T-helper 2 cell treated with Interferon-gamma antibody and Interleukin-4, amounts not matched to agents 100 ng/mL and 5 ng/mL, for 36 hours (primary cell): Measurements from ENCODE around the gene ADAT1. TPM values are rescaled to one million over a fixed set of nuclear protein-coding genes. Genes with fewer than 3 reads are reported as not detected.

ENCODE experiments used
- intact Hi-C: fragments of 100-400 bp; cut with micrococcal nuclease; formaldehyde crosslinking; loops from one replicate; pipeline ENCODE4 v1.15.1; 2023
- total RNA-seq: library from RNA; stranded (reverse); gene quantifications from 2 replicates; pipeline ENCODE4 v1.2.3, GENCODE V29; 2022

ADAT1 gene
- total RNA-seq, 1 donor from 2014 or later = 47.8 TPM

DNA sequence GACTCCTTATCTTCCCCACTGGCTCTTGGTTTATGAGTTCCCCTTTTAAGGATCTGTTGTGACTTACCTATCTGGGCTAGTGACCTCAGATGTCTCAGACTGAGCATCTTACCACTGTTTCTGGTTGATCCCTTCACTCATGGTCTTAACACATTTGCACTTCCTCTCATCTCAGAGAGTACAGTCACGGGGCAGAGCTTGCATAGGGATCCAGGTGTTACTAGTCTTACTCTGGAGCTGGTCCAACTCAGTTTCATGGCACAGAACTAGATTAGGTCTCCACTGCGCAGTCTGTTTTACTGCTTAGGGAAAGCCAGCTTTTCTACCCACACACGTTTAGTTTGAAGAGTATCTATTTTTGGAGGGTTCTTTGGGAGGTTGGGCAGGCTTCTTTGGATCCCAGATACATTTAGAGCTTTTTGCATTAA lies 46.7 kb downstream of the ADAT1 start:
- intact Hi-C loops = no loop called here

DNA sequence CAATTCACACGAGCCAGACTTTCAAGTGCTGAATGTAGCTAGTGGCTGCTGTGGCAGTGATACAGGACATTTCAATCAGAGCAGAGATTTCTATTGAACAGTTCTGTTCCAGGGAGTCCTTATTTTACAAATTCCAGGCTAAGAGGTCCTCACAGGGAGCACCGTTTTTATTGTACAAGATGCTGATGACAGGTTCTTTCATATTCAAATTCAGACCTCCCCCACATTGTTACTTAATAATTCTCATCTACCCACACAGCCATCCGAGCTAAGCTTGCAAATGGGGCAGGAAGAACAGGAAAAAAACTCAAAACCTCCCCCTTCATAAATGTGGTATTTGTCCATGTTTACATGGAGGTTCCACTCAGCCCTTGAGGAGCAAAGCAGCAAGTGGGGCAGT lies 47.1 kb downstream of the ADAT1 start:
- intact Hi-C loops = no loop called here

DNA sequence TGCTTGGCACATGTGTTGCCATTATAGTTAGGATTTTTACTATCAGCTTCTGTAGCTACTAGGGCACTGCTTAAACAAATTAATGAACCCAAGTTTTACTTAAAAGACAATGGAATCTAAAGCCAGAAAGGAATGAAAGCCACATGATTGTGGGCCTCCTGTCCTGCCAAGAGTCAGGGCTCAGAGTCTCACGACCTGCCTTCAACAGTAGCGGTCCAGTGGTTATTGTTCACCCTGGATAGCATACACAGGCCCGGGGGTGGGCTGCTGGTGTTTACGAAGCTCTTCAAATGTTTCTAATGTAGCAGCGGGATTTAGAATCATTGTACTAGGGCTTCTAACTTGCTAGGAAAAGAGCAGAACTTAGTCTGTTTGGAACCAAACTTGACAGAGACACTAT lies 49.1 kb downstream of the ADAT1 start:
- intact Hi-C loops = no loop called here

DNA sequence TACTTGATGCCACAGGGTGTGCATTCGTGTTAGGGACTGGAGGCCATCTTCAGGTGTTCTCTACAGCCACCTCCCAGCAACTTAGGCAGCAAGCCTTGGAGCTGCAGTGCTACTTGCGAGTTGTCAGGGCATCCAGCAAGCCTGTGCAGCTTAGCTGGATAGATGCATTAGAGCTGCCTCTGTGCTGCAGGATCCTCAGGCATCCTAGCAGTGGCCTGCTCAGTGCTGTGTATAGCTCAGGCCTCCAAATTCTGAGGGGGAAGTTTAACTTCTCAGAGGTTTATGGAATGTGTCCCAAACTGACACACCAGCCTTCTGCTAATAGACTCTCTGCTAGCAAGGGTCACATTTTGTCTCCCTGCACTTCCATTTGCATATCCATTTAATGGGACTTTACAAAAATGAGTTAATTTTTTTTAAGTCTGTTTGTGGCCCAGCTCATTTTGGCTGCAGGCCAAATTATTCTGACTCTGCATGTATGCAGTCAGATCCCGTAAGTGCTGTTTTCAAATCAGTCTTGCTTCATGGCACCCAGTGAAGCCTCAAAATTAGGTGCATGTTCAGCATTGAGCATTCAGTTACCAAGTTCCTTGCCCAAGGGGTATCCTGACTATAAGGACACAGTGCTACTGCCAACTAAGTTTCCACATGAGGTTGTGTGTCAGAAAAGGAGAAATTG lies 50.1 kb downstream of the ADAT1 start:
- intact Hi-C loops = no loop called here

DNA sequence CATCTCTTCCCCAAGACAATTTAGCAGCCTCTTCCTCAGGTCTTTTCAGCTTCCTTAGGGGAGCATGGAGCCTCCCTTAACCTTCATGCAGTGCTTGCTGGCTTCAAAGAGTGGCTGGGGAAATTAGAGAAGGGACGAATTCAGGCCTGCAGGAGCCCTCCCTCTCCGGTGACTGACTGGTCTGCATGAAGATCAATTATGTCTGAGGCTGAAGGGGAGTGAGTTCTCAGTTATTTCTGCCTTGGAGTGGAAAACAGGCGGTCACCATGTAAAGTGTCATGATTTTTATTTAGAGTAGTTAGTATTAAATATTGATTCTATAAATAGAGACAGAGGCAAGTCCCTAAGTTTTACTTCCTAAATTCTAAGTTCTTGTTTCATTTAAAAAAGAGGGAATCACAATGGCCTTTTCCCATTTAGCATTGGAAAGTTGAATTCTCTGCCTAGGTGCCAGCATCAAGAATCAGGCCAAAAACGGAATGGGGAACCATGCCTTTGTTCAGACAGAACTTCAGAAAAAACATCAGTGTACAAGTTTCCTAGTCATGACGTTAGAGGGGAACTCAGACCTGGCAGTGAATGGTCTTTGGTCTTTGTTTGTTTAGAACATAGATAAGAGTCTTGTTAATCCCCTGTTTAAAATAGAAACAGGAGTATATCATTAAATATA lies 52.5 kb downstream of the ADAT1 start:
- intact Hi-C loops = no loop called here

DNA sequence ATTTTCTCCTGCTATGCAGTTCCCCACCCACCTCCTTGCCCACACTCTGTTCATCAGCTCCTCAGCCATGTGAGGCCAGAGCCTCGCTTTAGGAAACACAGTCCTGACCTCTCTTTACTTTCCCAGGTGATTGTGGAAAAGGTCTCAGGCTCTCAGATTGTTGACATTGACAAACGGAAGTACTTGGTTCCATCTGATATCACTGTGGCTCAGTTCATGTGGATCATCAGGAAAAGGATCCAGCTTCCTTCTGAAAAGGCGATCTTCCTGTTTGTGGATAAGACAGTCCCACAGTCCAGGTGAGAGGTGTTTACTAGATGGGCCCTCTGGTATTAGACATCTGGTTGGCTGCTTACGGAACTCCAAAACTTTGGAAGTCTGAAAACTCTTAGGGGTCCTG lies 55.2 kb downstream of the ADAT1 start:
- intact Hi-C loops = loop anchor here (2.0 to 10.0 kb wide), 5 partner anchors 27 to 963 kb away; partner anchors contain the start of genes GLG1, RFWD3 and TMEM170A

DNA sequence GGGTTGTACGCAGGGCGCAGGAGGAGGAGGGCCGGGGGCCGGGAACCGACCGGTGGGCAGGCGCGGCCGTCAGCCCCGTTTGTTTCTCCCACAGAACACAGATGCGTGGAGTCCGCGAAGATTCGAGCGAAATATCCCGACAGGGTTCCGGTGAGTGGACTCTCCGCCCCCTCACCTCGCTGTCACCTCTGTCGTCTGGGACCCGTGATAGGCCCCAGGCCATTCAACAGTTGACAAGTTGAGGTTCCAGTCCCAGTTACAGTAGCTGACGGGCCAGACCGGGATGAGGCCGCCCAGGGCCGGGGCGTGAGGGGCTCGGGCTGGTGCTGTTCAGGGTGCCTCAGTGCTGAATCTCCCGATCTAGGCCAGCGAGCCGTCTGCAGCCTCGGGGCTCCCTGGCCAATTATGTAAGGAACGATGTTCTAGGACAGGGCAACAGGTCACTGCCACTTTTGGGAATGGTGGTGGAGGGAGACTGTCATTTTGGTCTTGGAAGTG lies 56.3 kb downstream of the ADAT1 start:
- intact Hi-C loops = loop anchor here (1.0 to 10.0 kb wide), 12 partner anchors 11 to 962 kb away; partner anchors contain the start of genes ADAT1, CFDP1, GLG1 and KARS1

DNA sequence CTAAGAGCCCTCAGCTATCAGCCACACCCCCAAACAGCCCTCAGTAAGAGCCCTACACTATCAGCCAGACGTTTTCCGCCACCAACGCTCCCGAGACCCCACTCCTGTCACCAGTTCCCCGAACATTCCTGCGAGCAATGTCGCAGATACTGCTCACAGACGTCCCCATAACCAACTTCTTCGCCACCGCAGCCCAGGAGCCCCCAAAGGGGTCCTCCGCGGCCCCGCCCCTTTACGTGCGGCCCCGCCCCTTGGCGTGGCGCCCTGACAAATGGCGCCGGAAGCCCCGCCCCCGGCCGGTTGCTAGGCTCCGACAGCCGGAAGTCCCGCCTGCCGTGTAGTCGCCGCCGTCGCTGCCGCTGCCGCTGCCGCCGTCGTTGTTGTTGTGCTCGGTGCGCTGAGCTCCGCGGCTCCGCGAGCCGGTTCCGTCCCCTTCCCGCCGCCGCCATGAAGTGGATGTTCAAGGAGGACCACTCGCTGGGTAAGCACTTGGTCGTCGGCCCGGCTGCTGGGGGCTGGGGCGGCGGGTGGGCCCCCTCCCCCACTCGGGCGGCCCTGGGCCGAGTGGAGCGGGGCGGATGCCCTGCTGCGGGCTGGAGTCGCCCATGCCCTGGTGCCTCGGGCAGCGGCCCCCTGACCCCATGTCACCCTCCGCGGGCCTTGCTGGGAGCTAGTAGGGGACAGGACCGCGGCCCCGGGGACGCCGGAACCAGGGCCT lies 56.9 kb downstream of the ADAT1 start, which contains the start of gene GABARAPL2:
Gene GABARAPL2 (plus strand): TSS at position 340 of the 718 bp plus-strand sequence. CDS start 108 bp downstream, at position 448.
- intact Hi-C loops = loop anchor here (1.0 to 10.0 kb wide), 12 partner anchors 10 to 961 kb away; partner anchors contain the start of genes ADAT1, CFDP1, GLG1 and KARS1

DNA sequence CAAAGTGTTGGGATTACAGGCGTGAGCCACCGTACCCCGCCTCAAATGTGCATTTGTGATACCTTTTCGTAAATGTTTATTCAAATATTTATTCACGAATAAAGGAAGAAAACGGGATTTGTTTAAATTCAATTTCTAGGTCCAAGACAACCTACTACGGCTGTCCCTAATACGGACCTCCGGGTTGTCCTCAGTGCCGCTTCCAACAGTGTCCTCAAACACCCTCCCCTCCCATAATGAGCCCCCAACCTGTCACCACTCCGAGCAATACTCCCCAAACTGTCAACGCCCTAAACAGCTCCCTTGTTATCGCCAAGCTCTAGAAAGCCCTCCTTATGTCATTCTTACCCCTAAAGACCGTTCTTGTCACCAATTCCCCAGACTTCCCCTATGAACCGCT lies 57.4 kb downstream of the ADAT1 start:
- intact Hi-C loops = loop anchor here (1.0 to 10.0 kb wide), 13 partner anchors 9 to 1625 kb away; partner anchors contain the start of genes ADAT1, CFDP1, GLG1 and KARS1

DNA sequence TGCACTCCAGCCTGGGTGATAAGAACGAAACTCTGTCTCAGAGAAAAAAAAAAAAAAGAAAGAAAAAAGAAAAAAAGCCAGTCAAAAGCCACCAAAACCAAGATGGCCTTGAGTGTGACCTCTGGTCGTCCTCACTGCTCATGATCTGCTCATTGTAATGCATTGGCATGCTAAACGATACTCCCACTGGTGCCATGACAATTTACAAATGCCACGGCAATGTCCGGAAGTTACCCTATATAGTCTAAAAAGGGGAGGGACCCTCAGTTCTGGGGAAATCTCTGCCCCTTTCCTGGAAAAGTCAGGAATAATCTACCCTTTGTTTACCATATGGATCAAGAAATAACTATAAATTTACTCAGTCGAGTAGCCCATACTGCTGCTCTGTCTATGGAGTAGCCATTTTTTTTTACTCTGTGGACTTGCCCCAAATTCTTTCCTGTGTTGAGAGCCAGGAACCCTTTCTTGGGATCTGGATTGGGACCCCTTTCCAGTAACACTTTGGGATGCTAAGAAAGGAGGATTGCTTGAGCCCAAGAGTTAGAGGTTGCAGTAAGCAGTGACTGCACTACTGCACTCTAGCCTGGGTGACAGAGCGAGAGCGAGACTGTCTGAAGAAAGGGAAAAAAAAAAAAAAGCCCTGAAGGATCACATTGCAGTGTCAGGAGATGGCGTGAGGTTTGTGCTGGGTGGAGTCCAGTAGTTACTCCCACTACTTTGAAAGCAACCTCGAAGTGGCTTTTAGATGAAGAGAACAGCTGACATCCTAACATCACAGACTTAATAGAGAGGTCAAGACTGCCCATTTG lies 63.3 kb downstream of the ADAT1 start:
- intact Hi-C loops = loop anchor here (10.0 kb wide), 1 partner anchor 955 kb away; the partner anchor contains the start of gene GLG1

DNA sequence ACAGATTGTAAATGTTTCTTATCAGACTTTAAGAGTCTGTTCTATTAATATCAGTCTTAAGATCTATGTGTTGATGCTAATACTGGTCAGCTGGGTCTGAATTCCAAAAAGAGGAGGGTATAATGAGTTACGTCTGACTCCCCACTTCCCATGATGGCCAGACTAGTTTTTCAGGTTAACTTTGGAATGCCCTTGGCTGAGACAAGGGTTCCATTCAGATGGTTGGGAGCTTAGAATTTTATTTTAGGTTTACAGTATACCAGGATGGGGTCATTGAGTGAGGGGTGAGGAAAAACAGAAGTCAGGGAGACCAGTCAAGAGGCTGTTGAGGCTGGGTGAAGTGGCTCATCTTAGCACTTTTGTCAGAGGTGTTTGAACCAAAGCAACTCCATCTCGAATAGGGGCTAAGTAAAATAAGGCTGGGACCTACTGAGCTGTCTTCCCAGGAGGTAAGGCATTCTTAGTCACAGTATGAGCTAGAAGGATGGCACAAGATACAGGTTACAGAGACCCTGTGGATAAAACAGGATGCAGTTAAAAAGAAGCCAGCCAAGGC lies 64.2 kb downstream of the ADAT1 start:
- intact Hi-C loops = no loop called here

DNA sequence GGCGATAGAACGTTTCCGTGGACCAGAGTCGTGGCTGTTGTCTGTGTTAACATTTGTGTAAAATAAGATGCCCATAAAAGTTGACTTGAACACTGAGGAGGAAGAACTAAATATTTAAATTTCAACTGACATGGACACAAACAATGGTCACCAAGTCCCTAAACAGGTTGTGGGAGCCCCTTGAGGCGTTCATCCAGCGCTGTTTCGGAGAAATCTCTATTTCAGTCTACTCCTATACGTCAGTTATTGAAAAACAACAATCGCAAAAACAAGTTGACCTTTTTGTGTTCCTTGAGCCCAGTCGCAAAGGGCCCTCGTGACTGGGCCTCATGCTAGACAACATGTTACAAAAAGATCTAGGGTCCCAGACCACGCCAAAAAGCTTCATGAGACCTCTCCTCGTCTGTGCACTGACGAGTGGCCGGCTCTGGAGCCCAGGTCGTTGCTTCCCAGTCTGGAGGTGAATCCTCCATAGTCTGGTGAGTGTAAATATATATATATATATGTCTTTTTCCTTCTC lies 66.6 kb downstream of the ADAT1 start:
- intact Hi-C loops = loop anchor here (1.0 to 2.0 kb wide), 6 partner anchors 10 to 1634 kb away; partner anchors contain the start of genes ADAT1, GABARAPL2, KARS1 and MON1B

DNA sequence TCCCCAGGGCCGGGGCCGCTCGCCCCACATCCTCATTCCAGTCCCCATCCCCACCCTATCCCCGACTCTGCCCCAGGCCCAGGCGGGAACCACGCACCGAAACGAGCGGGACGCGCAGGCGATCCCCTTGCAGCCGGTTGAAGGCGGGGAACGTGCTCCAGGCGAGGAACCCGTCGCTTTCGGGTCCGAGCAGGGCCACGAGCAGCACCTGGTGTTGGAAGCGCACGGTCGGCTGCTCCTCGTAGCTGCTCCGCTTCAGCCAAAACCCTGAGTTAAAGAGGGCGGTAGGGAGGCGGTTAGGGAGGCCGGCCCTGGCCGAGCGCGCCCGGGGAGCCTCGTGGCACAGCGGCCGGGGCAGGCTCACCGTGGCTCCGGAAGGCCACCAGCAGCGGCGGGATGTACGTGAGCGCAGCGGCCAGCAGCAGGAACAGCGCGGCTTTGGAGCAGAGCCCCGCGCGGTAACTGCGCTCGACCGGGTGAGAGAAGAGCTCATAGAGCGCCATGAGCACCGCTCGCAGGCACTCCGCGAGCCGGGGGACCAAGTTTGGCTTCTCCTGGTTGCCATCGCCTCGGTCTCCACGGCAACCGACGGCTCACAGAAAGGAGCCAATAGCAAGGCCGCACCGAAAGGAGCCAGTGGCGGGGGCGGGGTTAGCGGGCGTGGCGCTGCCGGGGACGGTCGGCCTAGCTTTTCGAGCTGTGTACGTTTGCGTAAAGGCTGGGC lies 67.2 kb downstream of the ADAT1 start, which contains the start of gene TMEM231:
Gene TMEM231 (minus strand): TSS at position 546 of the 724 bp plus-strand sequence. CDS start 43 bp downstream, at position 503.
- intact Hi-C loops = loop anchor here (1.0 to 2.0 kb wide), 6 partner anchors 10 to 1635 kb away; partner anchors contain the start of genes ADAT1, GABARAPL2, KARS1 and MON1B

DNA sequence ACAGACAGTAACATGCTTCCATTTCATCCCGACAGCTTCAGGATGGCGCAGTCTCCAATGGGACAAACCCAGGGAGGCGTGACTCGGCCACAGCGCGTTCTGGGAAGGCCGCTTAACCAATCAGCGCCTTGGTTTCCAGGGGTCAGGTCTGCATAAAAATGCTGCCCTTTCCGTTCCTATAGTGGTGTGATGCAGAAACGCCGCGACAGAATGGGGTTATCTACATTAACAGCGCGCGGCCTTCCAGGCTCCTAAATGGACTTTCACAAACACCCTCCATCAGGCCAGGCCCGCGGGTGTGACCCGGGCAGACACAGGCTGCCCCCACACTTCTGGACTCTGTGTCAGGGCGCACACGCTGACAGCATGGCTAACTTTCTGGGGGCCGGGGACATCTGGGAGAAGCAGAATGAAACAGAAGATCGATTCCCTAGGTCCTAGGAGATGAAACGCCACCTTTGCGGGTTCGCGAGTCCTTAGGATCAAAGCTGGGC lies 67.8 kb downstream of the ADAT1 start:
- intact Hi-C loops = no loop called here

DNA sequence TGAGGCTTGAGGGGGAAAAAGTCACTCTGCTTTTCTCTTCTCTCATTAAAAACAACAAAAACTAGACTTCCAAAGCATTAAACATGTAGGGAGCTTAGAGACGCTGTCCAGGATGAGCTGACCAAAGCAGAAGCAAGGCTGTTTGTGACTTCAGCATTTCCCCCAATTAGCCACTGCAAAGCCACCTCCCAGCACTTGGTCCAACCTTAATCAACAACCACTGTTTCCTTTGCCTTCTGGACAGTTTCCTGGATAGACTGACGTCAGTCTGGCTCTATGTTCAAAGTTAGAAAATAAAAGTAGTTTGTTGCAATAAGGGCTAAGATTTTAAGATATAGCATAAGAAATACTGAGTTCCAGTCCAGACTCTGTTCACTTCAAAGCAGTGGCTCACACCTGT lies 70.1 kb downstream of the ADAT1 start:
- intact Hi-C loops = no loop called here

DNA sequence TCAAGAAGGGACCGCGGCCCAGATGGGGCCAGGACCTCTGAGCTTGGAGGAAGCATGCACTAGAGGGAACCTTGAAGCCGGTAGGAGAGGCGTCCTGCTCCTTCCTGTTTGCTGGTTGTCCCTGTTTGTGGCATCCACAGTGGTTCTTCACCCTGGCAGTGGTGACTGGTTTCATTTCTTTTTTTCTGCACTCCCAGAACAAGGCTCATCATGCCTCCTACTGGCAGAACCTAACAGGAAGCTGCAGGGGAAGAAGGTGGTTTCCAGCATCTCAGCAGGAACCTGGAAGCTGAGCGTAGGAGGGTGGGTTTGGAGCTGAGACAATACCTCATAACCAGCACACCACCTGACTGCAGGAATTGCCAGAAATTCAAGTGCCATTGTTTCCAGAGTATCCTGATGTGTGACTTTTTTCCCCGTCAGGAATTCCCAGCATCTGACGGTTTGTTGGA lies 72.8 kb downstream of the ADAT1 start:
- intact Hi-C loops = no loop called here
